SK-N-SH (cell line): ENCODE data around the gene TAC4. TPM values are rescaled to one million over a fixed set of nuclear protein-coding genes. Genes with fewer than 3 reads are reported as not detected.

Experiments used
- CTCF ChIA-PET: fragments of 300-600, 350-600 bp; formaldehyde crosslinking; extraction: SDS; loops from one replicate; lab custom pipeline; 2021; lab: Yijun Ruan, JAX
- POLR2A ChIA-PET: fragments of 350-600 bp; sonication (Branson Sonifier 250); formaldehyde crosslinking; extraction: SDS; loops from one replicate; lab custom pipeline; 2020; ENCODE audit warnings: antibody characterized with exemption, inconsistent platforms; lab: Yijun Ruan, JAX
- DNase-seq: peaks from one replicate; pipeline ENCODE4 v3.0.0; 2012
- H2AFZ ChIP-seq: fragments of 200-600 bp; sonication (generic); 2 replicates; pipeline ENCODE4 v1.8.1; 2016; ENCODE audit warnings: antibody characterized with exemption, mild to moderate bottlenecking, low read depth
- H3F3A ChIP-seq: fragments of 200-600 bp; sonication (generic); replicated peaks from 2 replicates; pipeline ENCODE3; 2016; ENCODE audit warnings: antibody characterized with exemption, mild to moderate bottlenecking; ENCODE audit not compliant: insufficient read depth
- H3K27ac ChIP-seq, 2 experiments: fragments of 200-500 bp in 1 of 2; fragments of 200-600 bp in 1 of 2; sonication (Bioruptor generic) in 1 of 2; sonication (generic), shearing (Covaris generic) in 1 of 2; 2 replicates each; pipeline versions ENCODE4 v1.5.1 to v1.6.1; 2014 to 2016; ENCODE audit warnings: low read depth in 2 of 2, inconsistent platforms in 1 of 2, low read length in 1 of 2, mild to moderate bottlenecking in 1 of 2, mixed read lengths in 1 of 2
- H3K27me3 ChIP-seq: fragments of 200-600 bp; sonication (generic), shearing (Covaris generic); 2 replicates; pipeline ENCODE4 v1.6.1; 2016; ENCODE audit warnings: mixed run types; ENCODE audit not compliant: insufficient read depth
- H3K36me3 ChIP-seq, 2 experiments: fragments of 200-500 bp in 1 of 2; fragments of 200-600 bp in 1 of 2; sonication (Bioruptor generic) in 1 of 2; sonication (generic) in 1 of 2; replicated peaks in 1 of 2; 2 replicates each; pipeline versions ENCODE3 to v1.5.1; 2014 to 2016; ENCODE audit warnings: low read length in 1 of 2, mild to moderate bottlenecking in 1 of 2; ENCODE audit not compliant: insufficient read depth in 2 of 2, control insufficient read depth in 1 of 2
- H3K4me1 ChIP-seq, 2 experiments: fragments of 200-500 bp in 1 of 2; fragments of 200-600 bp in 1 of 2; sonication (Bioruptor generic) in 1 of 2; sonication (generic), shearing (Covaris generic) in 1 of 2; 2 replicates each; pipeline versions ENCODE4 v1.5.1 to v1.6.1; 2014 to 2016; ENCODE audit warnings: low read depth in 1 of 2, low read length in 1 of 2, mixed run types in 1 of 2; ENCODE audit not compliant: insufficient read depth in 2 of 2, control insufficient read depth in 1 of 2
- H3K4me2 ChIP-seq: fragments of 200-600 bp; sonication (generic), shearing (Covaris generic); 2 replicates; pipeline ENCODE4 v1.6.1; 2017; ENCODE audit warnings: mixed run types
- H3K4me3 ChIP-seq, 2 experiments: fragments of 200-500 bp in 1 of 2; fragments of 200-600 bp in 1 of 2; sonication (Bioruptor generic) in 1 of 2; sonication (generic), shearing (Covaris generic) in 1 of 2; 2 replicates each; pipeline versions ENCODE4 v1.5.1 to v1.8.1; 2014 to 2016; ENCODE audit warnings: low read depth in 2 of 2, inconsistent platforms in 1 of 2, low read length in 1 of 2, mild to moderate bottlenecking in 1 of 2, mixed read lengths in 1 of 2, moderate library complexity in 1 of 2
- H3K79me2 ChIP-seq: fragments of 200-600 bp; sonication (generic); 2 replicates; pipeline ENCODE4 v1.8.1; 2017; ENCODE audit warnings: mild to moderate bottlenecking; ENCODE audit not compliant: insufficient read depth
- H3K9ac ChIP-seq: fragments of 200-600 bp; sonication (generic); 2 replicates; pipeline ENCODE4 v1.6.1; 2017; ENCODE audit warnings: mixed run types
- H3K9me2 ChIP-seq: fragments of 200-600 bp; sonication (generic); 2 replicates; pipeline ENCODE4 v1.6.1; 2017; ENCODE audit warnings: mixed run types
- H3K9me3 ChIP-seq: fragments of 200-600 bp; sonication (generic); 2 replicates; pipeline ENCODE4 v1.6.1; 2017; ENCODE audit warnings: mixed run types, mild to moderate bottlenecking, moderate library complexity
- H4K20me1 ChIP-seq: fragments of 200-600 bp; sonication (generic); 2 replicates; pipeline ENCODE4 v1.6.1; 2017; ENCODE audit warnings: mild to moderate bottlenecking, mixed run types; ENCODE audit not compliant: insufficient read depth
- ELF1 ChIP-seq: IDR thresholded peaks from 2 replicates; pipeline ENCODE4 v1.4.0; 2012
- EZH2phosphoT487 ChIP-seq: fragments of 200-600 bp; sonication (generic); IDR thresholded peaks from 2 replicates; pipeline ENCODE4 v1.6.1; 2017; ENCODE audit warnings: low read depth, mixed run types, mild to moderate bottlenecking, antibody characterized with exemption, moderate library complexity, borderline replicate concordance
- FOXM1 ChIP-seq: IDR thresholded peaks from 2 replicates; pipeline ENCODE4 v1.4.0; 2012; ENCODE audit warnings: low read depth, mild to moderate bottlenecking
- JUND ChIP-seq: IDR thresholded peaks from 2 replicates; pipeline ENCODE4 v1.4.0; 2012
- NFIC ChIP-seq: IDR thresholded peaks from 2 replicates; pipeline ENCODE4 v1.4.0; 2012; ENCODE audit warnings: borderline replicate concordance
- POLR2AphosphoS5 ChIP-seq: IDR thresholded peaks from 2 replicates; pipeline ENCODE4 v1.6.1; 2012; ENCODE audit warnings: low read depth, low read length
- RAD21 ChIP-seq: IDR thresholded peaks from 2 replicates; pipeline ENCODE4 v1.6.1; 2012; ENCODE audit warnings: mild to moderate bottlenecking, low read length
- RFX5 ChIP-seq: IDR thresholded peaks from 2 replicates; pipeline ENCODE4 v1.6.1; 2012; ENCODE audit warnings: mild to moderate bottlenecking, improper control_type of control experiment, low read length
- RXRA ChIP-seq: IDR thresholded peaks from 2 replicates; pipeline ENCODE4 v1.4.0; 2012; ENCODE audit warnings: low read depth, mild to moderate bottlenecking, borderline replicate concordance
- TAF1 ChIP-seq: IDR thresholded peaks from 2 replicates; pipeline ENCODE4 v1.6.1; 2012; ENCODE audit warnings: low read depth, mild to moderate bottlenecking, low read length, moderate library complexity, borderline replicate concordance
- TCF12 ChIP-seq: IDR thresholded peaks from 2 replicates; pipeline ENCODE4 v1.4.0; 2012
- USF1 ChIP-seq: IDR thresholded peaks from 2 replicates; pipeline ENCODE4 v1.4.0; 2012; ENCODE audit warnings: low read depth, borderline replicate concordance
- YY1 ChIP-seq: IDR thresholded peaks from 2 replicates; pipeline ENCODE4 v1.4.0; 2012; ENCODE audit warnings: low read depth, mild to moderate bottlenecking
- WGBS: methylation state at CpG from one replicate; pipeline ENCODE4 v1.1.6; 2017; ENCODE audit warnings: low lambda C conversion rate; 5-methylcytosine and 5-hydroxymethylcytosine counted together
- polyA plus RNA-seq, 3 experiments: library from polyadenylated mRNA; depleted of rRNA; stranded (reverse); fragments of >200 nt; gene quantifications; 2 replicates each; pipeline ENCODE4 v1.2.3, GENCODE V29; 2012
- TF ChIP-seq, protein P1 (sequence below): fragments of 150-350 bp; IDR thresholded peaks from 2 replicates; pipeline ENCODE4 v1.6.1; 2016; ENCODE audit warnings: mild to moderate bottlenecking, low read depth, low read length
- TF ChIP-seq, protein P2 (sequence below): IDR thresholded peaks from 2 replicates; pipeline ENCODE4 v1.4.0; 2012; ENCODE audit warnings: low read depth
- TF ChIP-seq, protein P3 (sequence below): IDR thresholded peaks from 2 replicates; pipeline ENCODE4 v1.4.0; 2012; ENCODE audit warnings: low read depth, borderline replicate concordance

TAC4 gene
- polyA plus RNA-seq, 1 of the 3 experiments (the other 2 are of a cell fraction) = not detected

DNA sequence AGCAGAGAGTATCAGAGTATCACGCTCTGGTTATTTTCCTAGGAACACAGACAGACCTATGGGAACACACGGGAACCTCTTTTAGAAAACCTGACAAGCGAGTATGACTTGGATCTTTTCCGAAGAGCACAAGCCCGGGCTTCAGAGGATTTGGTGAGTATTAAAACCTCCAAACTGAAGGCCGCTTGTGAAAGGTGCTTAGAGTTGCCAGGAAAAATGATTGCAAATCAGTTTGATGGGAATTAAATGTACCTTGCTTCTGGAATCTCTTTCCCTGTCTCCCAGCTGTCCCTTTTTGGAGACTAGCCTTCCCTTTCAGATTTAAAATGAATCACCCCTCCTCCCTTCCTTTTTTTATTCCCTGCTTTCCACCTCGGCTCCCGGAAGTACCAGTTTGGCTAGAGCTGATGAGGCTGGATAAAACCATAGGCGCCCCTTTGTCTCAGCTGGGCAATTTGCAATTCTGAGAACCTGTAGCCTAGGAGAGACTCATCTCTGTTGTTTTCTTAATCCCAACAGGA is 32.0 kb downstream of the TAC4 start (continued):
- TF ChIP-seq ELF1 = no peak
- no peak for TF ChIP-seq RFX5
- TF ChIP-seq, protein P1, sequence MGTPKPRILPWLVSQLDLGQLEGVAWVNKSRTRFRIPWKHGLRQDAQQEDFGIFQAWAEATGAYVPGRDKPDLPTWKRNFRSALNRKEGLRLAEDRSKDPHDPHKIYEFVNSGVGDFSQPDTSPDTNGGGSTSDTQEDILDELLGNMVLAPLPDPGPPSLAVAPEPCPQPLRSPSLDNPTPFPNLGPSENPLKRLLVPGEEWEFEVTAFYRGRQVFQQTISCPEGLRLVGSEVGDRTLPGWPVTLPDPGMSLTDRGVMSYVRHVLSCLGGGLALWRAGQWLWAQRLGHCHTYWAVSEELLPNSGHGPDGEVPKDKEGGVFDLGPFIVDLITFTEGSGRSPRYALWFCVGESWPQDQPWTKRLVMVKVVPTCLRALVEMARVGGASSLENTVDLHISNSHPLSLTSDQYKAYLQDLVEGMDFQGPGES = no peak
- TF ChIP-seq JUND = no peak
- TF ChIP-seq, protein P2, sequence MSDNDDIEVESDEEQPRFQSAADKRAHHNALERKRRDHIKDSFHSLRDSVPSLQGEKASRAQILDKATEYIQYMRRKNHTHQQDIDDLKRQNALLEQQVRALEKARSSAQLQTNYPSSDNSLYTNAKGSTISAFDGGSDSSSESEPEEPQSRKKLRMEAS = no peak
- TF ChIP-seq TCF12 = no peak
- TF ChIP-seq EZH2phosphoT487 = no peak
- no peak for TF ChIP-seq NFIC
- TF ChIP-seq USF1 = no peak
- no peak for TF ChIP-seq POLR2AphosphoS5
- no peak for TF ChIP-seq YY1
- no peak for TF ChIP-seq TAF1
- TF ChIP-seq, protein P3, sequence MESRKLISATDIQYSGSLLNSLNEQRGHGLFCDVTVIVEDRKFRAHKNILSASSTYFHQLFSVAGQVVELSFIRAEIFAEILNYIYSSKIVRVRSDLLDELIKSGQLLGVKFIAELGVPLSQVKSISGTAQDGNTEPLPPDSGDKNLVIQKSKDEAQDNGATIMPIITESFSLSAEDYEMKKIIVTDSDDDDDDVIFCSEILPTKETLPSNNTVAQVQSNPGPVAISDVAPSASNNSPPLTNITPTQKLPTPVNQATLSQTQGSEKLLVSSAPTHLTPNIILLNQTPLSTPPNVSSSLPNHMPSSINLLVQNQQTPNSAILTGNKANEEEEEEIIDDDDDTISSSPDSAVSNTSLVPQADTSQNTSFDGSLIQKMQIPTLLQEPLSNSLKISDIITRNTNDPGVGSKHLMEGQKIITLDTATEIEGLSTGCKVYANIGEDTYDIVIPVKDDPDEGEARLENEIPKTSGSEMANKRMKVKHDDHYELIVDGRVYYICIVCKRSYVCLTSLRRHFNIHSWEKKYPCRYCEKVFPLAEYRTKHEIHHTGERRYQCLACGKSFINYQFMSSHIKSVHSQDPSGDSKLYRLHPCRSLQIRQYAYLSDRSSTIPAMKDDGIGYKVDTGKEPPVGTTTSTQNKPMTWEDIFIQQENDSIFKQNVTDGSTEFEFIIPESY = no peak

- 94% methylated on average over 4 of the region's 4 CpGs for WGBS
- Histone ChIP-seq H3K4me1 (no peaks in the 10 kb centered on the region), H4K20me1 (0 out of 2 replicates have a peak, but pooled peaks cover 7% of the 10 kb centered on the region), H3K27me3 (no peaks in the 10 kb centered on the region), H3F3A (no peaks in the 10 kb centered on the region), H3K9me2 (no peaks in the 10 kb centered on the region), H3K4me2 (no peak overlapping the region), H2AFZ (no peak overlapping the region), H3K27ac (no peak overlapping the region), H3K36me3 (peaks cover 76 to 80% of the 10 kb centered on the region in 2 experiments), H3K9ac (no peak overlapping the region), H3K9me3 (no peaks in the 10 kb centered on the region), H3K4me3 (no peak overlapping the region), H3K79me2 (peaks cover 15% of the 10 kb centered on the region; the same call in 1 of the 2 replicates)
- DNase-seq = no peak
- ChIA-PET POLR2A (no interaction called here), CTCF (interaction anchor here (1.0 to 2.0 kb wide), 4 partner anchors 36 to 184 kb away, joined by 3 to 6 read pairs (median 4); no protein-coding TSS in a partner anchor)
- TF ChIP-seq RAD21 (no peak), POLR2AphosphoS5 (no peak), FOXM1 (no peak), JUND (no peak), RXRA (no peak)
Observed at GRCh38 chr17:49814781-49815529, 32.9 kb downstream of the TAC4 start.
